NCI-H1436 (cell line): ENCODE data around the gene CKB.

ENCODE experiments used
- DNase-seq: peaks from one replicate; lab custom pipeline; 2025; lab: John Stamatoyannopoulos, UW

The CKB gene

DNA sequence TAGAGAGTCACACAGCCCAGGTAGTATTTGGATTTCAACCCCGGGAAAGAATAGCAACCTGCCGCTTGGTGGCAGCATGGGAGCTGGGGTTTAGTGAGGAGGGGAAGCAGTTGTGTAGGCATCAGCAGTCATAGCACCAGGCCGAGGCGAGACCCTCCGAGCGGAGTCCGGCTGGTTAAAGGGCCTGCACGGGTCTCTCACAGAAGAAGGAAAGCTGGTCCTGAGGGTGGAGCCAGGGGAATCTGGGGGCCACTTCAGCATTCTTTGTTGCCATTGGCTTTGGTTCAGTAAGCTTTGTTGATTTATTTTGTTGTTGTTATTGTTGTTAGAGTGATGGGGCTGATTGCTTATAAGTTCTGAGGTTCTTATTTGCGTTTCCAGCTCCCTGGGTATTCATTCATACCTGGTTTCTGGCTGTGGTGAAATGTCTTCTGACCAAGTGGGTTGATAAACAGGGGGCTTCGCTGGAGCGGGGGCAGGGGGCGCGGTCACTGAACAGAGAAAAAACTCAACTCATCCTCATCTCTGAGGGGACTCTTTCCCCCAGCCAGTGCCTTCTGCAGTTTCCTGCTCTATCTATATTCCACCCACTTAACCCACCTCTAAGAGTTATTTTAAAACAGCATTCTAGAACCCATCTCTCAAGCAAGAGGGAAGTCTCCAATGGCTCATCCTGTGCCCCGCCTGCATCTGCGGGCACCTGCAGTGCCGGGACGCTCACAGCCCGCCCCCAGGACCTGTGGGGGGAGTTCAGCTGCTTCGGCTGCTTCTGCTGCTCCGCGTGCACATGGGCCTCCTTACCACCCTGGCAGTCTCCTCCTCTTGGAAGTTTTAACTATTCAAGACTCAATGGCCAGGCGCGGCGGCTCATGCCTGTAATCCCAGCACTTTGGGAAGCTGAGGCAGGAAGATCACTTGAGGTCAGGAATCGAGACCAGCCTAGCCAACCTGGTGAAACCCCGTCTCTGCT, 11.6 kb downstream of the CKB start:
- no peak for DNase-seq

DNA sequence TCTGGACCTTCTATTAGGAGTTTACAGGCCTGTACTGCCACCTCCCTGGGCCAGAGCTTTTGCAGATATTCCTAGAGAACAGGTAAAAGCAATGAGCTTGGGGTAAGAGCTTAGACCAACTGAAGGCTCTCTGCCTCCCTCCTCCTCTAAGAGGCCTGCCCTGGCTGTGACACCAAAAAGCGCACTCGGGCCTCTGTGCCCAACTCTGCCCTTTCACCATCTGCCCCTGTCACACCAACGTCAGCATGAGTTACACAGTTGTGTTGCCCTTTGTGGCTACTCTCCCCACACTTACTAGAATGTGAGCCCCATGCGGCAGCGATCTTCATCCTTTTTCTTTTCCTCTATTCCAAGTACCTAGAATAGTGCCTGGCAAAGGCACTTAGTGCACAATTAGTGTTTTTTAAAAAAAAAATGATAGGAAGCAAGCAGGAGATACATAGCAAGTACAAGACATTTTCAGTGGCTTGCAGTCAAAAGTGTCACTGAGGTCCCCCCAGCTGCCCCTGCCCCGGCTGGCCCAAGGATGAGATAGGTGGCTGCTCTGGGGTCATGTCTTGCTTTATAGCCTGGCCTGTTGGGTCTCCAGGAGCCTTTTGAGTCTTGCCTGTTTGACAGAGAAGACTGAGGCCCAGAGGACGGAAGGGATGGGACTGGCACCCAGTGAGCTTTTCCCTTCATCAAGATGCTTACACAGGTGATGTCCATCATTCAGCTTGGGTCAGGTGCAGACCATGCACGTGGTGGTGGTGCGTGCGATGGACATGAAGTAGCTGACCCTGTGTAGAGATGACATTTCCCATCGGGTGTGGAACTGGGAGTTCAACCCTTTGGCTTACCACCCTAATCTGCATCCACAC, 12.5 kb downstream of the CKB start:
- no peak for DNase-seq

DNA sequence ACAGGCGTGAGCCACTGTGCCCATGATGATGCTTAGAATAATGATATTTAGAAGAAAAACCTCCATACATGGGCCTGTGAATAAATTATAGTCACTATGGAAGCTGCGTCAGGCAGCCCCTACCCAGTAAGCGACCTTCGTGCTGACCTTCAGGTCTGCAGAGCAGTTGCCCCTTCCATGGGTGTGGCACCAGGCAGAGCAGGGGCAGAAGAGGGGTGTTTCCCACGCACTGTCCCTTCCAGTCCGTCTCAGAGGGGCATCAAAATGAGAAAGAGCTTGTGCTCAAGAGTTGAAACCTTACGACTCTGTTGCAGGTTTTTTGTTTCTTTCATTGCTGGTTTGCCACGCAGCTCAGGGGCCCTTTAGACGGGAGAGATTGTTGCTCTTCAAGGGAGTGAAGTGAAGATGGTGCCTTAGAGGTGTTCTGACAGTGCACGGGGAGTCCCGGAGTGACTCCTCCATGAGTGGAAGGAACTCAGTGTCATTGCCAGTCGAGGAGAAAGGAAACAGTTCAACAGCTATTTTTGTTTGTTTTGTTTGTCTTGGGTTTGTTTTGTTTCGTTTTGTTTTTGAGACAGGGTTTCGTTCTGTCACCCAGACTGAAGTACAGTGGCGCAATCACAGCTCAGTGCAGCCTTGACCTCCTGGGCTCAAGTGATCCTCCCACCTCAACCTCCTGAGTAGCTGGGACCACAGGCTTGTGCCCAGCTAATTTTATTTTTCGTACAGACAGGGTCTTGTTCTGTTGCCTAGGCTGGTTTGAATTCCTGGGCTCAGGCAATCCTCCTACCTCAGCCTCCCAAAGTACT, 13.9 kb downstream of the CKB start:
- DNase-seq = no peak

DNA sequence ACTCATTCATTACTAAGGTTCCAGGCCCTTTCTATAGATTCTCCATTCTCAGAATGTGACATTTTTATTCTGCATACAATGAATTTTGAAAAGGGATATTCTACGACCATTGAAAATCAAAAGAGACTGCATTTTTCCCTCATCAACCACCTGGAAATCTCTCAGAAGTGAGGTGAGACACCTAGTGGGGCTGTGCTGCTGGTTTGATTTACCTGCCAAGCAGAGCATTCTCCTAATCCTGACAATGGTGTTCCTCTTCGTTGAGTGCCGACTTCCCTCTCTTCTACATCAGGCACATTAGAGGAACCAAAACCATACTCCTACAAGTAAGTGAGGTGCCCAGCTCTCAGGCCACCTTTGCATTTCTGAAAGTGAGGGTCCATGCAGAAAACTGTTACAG, 14.9 kb downstream of the CKB start:
- no peak for DNase-seq

DNA sequence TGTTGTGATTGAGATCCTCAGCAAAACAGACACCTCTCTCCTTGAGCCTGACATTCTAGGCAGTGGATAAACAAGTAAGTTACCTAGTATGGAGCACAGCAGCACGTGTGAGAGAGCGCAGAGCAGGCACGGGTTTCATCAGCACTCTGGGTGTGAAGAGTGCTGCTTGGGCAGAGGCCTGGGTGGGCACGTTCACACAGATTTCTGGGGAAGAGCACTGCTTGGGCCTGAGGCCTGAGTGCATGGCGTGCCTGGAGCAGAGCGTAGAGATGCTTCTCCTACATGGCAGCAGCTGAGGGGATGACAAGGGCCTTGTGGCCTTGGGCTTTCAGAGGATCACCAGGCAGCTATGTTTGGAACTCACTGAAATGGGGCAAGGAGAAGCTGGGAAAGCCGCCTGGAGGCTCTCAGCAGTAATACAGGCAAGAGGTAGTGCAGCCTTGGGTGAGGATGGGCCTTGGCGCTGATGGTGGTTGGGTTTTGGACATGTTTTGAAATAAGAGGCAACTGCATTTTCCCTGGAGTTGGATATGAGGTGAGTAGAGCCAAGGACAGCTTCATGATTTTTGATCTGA, 17.6 kb downstream of the CKB start:
- no peak for DNase-seq

DNA sequence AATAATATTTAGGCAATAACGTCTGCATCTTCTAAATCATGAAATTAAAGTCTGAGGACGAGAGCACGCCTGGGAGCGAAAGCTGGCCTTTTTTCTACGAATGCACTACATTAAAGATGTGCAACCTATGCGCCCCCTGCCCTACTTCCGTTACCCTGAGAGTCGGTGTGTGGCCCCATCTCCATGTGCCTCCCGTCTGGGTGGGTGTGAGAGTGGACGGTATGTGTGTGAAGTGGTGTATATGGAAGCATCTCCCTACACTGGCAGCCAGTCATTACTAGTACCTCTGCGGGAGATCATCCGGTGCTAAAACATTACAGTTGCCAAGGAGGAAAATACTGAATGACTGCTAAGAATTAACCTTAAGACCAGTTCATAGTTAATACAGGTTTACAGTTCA, 19.3 kb downstream of the CKB start:
- no peak for DNase-seq

DNA sequence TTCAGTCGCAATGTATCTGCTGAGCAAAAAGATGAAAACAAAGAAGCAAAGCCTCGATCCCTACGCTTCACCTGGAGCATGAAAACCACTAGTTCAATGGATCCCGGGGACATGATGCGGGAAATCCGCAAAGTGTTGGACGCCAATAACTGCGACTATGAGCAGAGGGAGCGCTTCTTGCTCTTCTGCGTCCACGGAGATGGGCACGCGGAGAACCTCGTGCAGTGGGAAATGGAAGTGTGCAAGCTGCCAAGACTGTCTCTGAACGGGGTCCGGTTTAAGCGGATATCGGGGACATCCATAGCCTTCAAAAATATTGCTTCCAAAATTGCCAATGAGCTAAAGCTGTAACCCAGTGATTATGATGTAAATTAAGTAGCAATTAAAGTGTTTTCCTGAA, 19.8 kb downstream of the CKB start:
- no peak for DNase-seq

DNA sequence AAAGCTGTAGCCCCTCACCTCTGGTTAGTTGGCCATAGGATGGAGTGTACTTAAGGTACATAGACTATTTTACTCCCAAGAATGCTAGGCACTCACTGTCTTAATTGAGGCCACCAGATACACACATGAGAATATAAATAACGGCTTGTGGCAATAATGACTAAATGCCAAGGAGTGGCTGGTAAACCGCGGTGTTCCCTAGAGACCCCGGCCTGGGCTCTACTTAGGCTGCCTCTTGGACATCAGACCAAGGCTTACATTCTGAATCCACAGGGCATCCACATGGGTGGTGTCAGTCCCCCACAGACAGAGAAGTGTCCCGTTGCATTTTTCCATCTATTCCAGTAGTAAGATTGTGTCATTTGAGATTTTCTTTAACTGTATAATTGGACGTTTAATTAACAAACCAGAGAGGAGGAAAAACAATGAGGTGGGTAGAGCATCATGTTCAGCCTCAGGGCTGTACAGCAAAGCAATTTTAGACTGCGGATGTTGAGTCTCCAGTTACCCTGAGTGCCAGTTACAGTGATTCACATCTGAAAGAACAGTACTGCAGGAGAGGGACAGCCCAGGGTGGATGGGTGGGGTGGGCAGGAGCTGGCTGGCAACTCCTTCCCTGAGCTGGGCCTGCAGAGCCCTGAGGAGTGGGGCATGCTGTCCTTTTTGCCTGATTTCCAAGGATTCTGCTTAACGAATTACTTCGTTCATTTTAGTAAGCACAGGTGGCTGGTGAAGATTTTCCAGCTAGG, 20.5 kb downstream of the CKB start:
- DNase-seq = peak; percentile 32

DNA sequence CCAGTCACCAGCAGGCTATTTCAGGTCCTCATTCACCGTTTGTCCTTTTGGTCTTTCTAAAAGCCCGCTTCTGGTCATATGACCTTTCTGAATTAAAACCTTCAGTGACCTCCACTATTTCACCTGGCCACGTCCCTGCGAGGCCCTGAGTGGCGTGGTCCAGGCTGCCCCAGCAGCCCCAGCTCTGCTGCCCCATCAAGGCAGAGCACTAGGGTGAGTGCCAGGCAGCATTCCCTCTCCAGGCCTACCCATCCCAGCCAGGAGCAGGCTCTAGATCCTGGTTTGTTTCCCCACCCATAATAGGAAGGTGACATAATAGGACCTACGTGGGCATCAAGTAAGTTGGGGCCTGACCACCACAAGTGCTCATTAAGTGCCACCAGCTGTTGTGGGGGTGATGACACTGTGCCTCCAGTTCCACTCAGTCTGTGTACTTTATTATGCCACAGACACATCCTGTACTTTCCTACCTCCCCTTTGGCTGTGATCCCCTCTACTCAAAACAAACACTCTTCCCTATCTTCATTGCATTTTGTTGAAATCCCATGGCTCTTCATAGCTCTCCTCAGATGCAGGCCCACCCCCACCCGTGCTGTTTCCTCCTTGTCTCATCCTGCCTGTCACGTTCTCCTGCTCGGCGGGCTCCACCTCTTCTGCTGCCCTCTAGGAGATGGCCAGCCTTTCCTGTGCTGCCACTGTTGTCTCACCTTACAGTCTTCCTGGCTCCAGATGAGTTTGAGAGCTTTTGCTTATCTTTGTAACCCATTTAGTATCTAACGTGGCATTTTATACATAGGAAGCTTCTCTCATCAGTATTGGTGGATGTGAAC, 21.4 kb downstream of the CKB start:
- no peak for DNase-seq

DNA sequence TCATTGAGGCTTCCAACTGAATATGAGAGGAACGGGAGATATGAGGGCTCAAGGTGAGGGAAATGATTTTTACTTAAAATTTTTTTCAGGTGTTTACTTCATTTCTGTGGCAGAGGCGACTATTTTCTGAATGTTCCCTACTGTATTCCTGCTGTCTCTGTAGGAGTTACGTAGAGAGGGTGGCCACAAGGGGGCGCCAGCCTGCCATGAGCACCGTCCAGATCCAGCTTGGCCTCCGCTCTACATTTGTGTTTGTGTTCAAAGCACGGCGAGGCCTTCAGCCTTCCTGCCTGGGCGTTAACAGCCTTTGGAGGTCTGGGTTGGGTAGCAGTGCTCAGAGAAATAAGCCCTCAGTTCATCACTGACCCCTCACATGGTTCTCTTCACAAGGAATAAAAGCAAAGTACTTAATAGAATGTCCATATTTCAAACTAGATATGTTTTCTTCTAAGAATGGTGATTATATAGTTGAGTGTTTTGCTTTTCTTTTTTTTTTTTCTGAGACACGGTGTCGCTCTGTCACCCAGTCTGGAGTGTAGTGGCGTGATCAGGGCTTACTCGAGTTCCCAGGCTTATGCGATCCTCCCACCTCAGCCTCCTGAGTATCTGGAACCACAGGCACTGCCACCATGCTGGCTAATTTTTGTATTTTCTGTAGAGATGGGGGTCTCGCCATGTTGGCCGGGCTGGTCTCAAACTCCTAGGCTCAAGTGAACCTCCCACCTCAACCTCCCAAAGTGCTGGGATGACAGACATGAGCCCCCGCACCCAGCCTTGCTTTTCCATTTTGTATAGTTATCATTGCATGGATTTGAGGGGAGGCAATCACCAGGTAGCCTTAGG, 22.3 kb downstream of the CKB start:
- DNase-seq = peak; percentile 82

DNA sequence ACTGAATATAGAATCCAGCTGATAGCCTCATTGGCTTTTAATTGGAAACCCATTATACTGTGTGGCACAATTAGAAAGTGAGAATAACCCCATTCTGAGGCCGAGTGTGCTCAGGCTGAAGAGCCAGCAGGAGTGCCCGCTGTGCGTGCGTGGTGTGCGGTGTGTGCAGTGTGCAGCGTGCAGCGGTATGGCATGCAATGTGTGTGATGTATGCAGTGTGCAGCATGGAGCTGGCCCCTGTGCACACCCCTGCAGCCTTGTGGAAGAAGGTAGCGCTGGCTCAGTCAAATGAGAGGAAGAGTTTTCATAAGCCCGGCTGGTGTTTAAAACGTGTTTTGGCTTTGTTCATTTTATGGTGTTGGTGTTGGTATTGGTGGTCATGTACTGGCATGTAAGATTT, 22.9 kb downstream of the CKB start:
- DNase-seq = no peak

DNA sequence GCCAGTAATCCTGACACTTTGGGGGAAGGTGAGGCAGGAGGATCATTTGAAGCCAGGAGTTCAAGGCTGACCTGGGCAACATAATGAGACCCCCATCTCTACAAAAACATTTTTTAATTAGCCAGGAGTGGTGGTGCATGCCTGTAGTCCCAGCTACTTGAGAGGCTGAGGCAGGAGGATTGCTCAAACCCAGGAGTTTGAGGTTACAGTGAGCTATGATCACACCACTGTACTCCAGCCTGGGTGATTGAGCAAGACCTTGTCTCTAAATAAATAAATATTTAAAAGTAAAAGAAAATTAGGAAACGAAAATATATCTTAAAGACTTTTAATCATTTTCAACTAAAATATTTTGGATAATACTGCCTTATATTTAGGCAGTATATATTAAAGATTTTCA, 25.9 kb downstream of the CKB start:
- no peak for DNase-seq

DNA sequence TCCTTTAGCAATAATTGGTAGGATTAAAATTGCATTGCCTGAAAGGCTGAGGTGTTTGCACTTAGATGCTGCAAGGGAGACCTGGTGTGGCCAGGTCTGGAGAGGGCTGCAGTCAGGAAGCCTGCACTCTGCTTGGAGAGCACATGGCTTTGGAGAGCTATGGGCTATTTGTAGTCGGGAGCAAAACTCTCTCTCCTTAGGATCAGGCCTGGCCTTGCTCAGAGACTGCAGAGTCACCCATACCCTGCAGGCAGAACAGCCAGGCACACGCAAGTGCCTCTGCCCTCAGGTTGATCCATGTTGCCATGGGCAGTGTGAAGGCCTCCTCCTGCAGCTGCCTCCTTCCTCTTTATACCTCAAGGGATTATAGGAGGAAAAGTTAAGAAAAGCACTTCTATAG, 26.8 kb downstream of the CKB start:
- no peak for DNase-seq

DNA sequence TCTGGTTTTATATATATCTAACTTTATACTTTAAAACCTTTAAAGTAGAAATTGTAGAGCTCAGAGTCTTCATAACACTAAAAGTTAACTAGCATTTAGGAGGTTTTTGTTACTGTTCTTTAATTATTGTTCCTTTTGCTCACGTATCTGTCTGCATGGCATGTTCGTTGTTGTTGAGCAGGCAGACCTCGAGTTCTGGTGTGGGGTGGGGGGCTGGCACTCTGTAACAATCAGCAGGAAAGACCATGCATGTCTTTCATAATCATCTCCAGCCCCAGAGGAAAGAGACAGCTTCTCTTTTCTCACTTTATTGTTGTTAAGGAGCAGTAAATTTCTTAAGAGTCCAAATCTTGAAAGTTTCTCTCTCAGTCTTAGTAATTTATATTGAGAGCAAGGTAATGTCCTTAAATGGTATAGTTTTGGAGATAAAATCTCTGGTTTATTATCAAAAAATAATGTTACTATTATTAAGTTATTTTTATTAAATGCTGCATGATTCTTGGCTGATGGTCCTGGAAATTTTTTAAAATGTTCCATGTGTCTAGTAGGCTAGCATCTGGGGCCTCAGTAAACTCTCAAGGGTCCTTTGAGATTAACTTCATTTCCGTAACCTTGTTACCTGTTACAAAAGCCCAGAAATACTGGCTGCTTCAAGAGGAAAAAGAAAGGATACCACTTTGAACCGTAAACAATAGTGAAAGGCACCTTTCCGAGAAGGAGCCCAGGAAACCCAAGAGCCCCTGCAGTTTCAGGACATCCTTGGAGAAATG, 30.3 kb downstream of the CKB start:
- no peak for DNase-seq

DNA sequence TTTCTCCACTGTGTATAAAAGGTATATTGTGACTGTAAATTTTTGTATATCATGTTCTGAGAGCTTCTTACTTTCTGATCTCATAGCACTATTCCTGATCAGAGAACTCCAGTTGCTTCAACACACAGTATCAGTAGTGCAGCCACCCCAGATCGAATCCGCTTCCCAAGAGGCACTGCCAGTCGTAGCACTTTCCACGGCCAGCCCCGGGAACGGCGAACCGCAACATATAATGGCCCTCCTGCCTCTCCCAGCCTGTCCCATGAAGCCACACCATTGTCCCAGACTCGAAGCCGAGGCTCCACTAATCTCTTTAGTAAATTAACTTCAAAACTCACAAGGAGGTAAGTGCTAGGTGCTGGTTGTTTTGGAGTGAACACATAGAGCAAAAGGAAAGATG, 30.9 kb downstream of the CKB start:
- no peak for DNase-seq

DNA sequence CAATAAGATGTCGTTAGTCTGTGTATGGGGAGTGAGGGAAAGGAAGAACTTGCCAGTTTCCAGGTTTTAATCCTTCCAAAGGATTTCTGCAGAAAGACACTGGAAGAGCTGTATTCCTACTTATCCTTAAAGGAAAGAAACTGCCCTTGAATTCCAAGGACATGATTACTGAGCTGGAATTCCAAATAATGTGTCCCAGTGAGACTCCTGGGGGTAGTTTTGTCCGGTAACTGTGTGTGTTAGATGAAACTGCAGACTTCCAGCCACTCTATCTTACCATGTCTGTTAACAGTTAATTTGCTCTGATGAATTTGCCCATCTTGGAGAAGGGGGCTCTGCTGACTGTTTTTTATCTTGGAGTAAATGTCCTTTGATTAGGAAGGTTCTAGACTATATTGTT, 33.0 kb downstream of the CKB start:
- no peak for DNase-seq

DNA sequence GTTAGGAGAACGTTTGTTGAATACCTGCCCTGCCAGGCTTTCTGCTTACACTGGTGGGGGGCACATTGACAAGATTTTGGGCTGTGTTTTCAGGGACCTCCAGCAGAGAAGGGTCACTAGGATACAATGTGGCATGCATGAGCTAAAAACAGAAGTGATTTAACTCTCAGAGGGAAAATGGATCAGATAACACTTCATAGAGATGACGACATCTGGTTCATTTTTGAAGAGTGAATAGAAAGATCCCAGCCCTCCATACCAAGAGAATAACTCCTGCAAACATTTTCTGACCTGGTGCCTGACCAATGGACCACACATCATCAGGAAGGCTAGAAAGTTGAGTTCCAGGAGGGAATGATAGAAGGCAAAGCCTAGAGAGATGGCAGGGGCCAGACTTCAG, 33.7 kb downstream of the CKB start:
- no peak for DNase-seq

DNA sequence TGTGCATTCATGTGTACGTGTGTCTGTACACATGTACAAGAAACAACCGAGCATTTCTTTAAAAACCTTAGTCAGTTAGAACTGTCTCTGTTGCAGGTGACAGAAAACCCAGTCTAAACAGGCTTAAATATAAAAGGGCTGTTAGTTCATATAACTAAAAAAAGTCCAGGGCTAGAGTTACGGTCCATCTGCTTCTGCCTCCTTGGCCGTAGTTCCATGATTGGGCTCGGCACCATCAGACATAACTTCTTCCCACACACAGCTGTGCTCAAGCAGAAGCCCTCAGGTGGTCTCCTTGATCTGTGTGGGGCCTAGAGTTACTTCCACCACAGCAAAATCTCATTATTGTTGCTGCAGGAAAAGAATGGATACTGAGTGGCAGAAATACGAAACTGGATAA, 34.6 kb downstream of the CKB start:
- DNase-seq = no peak

DNA sequence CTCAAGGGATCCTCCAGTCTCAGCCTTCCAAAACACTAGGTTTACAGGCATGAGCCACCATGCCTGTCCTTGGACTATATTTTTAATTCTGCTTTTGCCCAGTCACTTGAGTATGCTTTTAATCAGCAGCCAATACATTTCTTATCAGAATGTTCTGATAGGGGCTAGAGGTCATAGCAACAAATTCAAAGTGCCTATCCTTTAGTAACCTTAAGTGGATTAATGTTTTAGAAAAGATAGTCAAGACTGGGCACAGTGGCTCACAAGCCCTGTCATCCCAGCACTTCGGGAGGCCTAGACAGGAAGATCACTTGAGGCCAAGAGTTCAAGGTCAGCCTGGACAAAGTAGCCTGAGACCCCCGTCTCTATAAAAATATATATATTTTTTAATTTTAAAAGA, 37.1 kb downstream of the CKB start:
- no peak for DNase-seq
